Measurements from ENCODE around the gene DBNL.
A peak's percentile ranks its signal among the peaks of the same experiment; 100 is the strongest.

DBNL gene

GRCh38 chr7:44079331-44080021, 35.0 kb downstream of the DBNL start:
- no peak for DNase-seq

GRCh38 chr7:44080118-44080517, 35.6 kb downstream of the DBNL start:
- DNase-seq = no peak

GRCh38 chr7:44080686-44081265, 36.3 kb downstream of the DBNL start:
- no peak for DNase-seq

GRCh38 chr7:44081266-44081748, 36.8 kb downstream of the DBNL start:
- DNase-seq = no peak

- peak; percentile 96 for DNase-seq
These were observed 38.2 kb downstream of the DBNL start for GRCh38 chr7:44082541-44083207.

GRCh38 chr7:44083796-44084195, 39.3 kb downstream of the DBNL start:
- no peak for DNase-seq

- no peak for DNase-seq
These were observed 40.2 kb downstream of the DBNL start for GRCh38 chr7:44084701-44085100.

- DNase-seq = no peak
These were observed 41.0 kb downstream of the DBNL start for GRCh38 chr7:44085546-44085945.

- DNase-seq = no peak
These were observed 42.1 kb downstream of the DBNL start for GRCh38 chr7:44086627-44087026.

- DNase-seq = no peak
These were observed 43.7 kb downstream of the DBNL start for GRCh38 chr7:44087911-44088838.

- no peak for DNase-seq
These were observed 48.7 kb downstream of the DBNL start for GRCh38 chr7:44093102-44093641.

GRCh38 chr7:44094365-44094764, 49.9 kb downstream of the DBNL start:
- DNase-seq = no peak

GRCh38 chr7:44094883-44095592, 50.5 kb downstream of the DBNL start:
- DNase-seq = no peak

- DNase-seq = no peak
These were observed 51.3 kb downstream of the DBNL start for GRCh38 chr7:44095781-44096180.

GRCh38 chr7:44096326-44096881, 51.9 kb downstream of the DBNL start:
- no peak for DNase-seq

- no peak for DNase-seq
These were observed 52.8 kb downstream of the DBNL start for GRCh38 chr7:44097064-44097932.

- DNase-seq = no peak
These were observed 53.9 kb downstream of the DBNL start for GRCh38 chr7:44098092-44099068.

- no peak for DNase-seq
These were observed 55.2 kb downstream of the DBNL start for GRCh38 chr7:44099669-44100068.
